ENCODE data around the gene F12.
A peak's percentile ranks its signal among the peaks of the same experiment; 100 is the strongest.
"Not testable (repeated sequence)": the region's sequence is repeated elsewhere in the genome, so short reads cannot be mapped to it uniquely, and the experiment has no call there.

Gene F12

DNA sequence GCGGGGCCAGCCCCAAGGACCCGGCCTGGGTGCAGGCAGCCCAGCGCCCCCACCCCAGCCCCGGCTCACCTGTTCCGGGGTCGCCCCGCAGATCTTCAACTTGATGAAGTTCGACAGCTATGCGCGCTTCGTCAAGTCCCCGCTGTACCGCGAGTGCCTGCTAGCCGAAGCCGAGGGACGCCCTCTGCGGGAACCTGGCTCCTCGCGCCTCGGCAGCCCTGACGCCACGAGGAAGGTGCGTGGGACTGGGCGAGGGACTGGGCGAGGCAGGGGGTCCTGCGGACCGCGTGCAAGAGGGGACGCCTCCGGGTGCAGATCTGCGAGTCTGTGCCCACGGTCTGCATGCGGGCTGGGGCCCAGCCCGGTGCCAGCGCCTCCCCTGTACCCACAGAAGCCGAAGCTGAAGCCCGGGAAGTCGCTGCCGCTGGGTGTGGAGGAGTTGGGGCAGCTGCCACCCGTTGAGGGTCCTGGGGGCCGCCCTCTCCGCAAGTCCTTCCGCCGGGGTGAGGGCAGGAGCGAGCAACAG, 42.0 kb downstream of the F12 start:
- DNase-seq, result no peak

DNA sequence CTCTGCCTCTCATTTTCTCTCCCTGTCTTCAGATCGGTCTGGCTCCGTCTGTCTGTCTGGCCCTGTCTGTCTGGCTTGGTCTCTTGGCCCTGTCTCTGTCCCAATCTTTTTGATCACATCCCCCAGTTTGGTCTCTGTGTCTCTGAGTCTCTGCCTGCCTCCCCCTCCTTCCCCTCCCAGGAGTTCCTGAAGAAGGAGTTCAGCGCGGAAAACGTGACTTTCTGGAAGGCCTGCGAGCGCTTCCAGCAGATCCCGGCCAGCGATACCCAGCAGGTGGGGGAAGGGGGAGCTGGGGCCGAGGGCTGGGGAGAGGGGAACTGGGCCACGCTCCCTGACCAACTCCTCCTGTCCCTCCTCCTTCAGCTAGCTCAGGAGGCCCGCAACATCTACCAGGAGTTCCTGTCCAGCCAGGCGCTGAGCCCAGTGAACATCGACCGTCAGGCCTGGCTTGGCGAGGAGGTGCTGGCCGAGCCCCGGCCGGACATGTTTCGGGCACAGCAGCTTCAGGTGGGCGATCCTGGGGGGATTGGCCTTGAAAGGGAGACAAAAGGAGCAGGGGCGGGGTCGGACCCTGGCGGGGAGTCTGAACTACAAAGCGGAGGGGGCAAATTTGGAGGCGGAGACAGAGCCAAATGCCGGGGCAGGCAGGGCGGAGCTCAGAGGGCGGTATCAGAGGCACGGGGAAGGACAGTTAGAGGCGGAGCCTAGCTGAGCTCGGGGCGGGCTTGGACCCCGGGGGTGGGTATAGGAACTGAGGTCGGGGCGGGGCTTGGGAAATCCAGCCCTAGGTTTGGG, 42.6 kb downstream of the F12 start:
- DNase-seq, result no peak

DNA sequence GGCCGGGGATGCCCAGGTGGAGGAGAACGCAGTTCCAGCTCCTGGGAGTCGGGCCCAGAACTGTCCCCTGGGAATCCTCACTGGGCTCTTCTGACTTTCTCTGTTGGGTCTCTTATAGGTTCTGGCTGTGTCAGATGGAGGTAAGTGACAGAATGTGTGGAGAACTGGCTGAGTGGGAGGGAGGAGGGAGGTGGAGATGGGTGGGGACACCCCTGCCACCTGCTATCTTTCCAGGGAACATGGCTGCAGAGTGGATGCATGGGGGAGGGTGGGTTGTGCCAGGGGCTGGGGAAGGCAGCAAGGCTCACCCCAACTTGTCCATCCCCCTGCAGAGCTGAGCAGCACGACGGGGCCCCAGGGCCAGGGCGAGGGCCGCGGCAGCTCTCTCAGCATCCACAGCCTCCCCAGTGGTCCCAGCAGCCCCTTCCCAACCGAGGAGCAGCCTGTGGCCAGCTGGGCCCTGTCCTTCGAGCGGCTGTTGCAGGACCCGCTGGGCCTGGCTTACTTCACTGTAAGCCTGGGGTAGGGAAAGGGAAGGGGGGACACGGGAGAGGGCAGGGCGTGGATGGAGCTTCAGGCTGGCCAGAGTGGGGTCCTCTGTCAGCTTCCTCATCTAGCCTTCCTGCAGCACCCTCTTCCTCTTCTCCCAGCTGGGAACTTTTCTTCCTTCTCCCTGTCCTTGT, 43.4 kb downstream of the F12 start:
- DNase-seq, result no peak

DNA sequence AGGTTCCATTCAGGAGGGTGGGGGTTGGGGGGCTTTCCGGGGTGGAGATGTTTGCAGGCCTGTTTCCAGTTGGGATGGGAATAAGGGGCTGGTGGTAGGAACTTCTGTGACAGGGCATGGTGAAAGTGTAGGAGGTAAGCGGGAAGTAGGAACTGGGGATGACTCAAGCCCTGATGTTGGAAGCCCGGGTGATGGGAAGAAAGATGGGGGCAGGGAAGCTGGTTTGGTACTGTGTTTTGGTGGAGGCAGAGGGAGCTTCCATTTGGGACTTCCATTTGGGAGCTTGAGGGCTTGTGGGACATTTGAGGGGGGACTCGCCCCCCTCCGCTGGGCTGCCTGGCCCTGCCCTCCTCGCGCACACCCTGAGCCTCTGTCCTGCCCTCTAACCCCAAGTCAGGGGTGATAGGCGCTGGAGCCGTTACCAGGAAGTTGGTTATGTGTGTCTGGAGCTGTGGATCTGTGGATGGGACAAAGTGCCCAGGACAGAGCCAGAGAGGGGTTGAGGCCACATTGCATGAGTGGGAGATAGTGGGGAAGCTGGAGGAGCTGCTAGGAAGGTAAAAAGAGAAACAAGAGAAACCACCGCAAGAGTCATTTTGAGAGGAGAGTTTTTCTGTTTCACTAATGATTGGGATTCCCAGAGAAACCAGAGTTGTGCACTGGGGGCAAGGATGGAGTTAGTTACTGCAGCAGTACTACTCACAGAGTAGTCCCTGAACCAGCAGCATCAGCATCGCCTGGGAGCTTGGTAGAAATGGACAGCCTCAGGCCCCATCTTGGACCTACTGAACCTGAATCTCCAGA, 45.0 kb downstream of the F12 start:
- no peak for DNase-seq

DNA sequence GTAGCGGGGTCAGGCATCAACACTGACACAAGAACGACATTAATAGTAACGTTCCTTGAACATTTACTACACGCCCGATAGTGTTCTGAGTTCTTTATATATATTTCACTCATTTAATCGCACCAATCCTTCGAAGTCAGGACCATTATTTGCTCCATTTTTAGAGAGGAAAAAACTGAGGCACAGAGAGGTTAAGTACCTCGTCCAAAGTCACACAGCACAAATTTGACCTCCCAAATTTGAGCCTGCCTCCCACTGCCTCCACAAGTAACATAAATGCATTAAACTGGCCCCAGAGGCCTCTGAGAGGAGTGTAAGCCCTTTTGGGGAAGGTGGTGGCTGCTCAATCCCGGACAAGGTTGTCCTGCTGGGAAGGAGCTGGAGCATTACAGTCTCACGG, 45.8 kb downstream of the F12 start:
- no peak for DNase-seq

DNA sequence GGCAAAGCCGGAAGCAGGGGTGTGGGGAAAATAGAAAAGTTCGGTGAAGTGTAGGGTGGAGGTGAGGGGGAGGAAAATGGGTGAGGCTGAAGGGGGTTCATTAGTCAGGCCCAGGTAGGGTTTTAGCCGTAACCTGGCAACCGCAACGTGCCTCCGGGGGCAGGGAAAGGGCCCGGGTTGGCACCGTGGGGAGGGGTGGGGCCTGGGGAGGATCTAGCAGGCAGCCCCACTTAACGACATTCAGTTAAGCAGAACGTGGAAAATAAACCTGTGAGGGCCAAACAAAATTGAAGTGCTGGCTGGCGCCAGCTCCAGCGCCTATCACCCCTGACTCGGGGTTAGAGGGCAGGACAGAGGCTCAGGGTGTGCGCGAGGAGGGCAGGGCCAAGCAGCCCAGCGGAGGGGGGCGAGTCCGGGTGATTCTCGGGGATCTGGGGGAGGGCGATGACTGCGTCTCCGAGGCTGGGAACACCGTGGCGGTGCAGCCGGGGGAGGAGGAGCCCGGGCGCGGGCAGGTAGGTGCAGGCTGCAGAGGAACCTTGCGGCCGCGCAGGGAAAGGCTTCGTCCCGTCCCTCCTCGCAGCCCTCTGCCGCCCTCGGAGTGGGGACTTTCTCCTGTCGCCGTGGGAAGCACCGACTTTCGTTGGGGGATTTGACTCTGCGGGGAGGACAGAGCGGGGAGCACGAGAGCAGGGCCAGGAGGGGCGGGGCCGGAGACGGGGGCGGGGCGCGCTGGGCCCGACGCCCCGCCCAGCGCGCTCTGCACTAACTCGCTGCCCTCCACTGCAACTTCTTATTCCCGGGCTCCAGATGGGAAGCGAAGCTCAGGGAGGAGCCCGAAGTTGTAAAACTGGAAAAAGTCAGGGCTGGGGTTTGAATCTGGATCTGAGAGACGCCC, 46.5 kb downstream of the F12 start:
- DNase-seq, result peak; percentile 46

DNA sequence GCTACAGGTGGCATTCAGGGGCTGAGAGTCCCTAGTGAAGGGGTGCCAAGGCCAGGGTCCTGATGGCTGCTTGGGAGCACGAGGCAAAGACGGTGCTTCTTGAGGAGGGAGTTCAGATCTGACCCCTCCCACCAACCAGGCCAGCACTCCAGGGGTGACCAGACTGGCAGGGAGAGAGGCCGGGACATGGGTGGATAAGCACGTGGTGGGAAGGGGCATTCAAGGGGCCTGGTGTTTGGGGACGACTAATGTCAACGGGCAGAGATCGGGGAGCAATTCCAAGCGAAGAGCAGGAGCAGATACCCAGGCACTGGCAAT, 47.1 kb downstream of the F12 start:
- no peak for DNase-seq

DNA sequence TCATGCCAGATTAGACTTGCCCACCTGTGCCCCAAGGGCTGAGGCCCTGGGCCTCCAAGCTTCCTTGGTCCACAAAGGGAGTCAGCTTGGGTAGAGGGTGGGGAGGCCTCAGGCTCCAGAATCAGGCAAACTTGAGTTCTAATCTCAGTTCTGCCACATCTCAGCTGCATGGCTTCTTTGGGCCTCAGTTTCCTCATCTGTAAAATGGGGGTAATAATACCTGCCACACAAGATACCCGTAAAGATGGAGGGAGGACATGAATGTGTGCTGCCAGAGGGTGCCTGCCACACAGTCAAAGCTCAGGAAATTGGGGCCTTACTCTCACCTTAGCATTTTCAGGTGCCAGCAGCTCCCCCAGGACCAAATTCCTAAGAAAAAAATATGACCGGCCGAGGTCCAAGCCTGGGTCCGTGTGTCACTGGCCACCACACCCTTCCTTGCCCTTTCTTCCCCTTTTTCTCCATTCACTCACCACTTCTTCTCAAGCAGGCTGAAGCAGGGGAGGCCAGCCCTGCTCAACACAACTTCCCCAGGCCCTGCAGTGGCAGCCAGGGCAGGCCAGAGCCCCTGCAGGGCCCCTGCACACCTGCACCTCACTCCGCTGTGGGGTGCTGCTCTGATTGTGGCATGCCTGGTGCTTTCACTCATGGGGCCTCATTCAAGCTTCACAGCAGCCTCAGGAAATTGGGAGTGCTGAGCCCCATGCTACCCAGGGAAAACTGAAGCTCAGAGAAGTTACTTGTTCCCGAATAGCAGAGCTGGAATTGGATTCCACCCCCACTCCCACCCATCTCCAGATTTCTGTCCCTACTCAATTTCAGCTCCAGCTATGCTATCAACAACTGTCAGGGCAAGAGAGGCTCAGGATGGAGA, 47.7 kb downstream of the F12 start:
- DNase-seq, result no peak

DNA sequence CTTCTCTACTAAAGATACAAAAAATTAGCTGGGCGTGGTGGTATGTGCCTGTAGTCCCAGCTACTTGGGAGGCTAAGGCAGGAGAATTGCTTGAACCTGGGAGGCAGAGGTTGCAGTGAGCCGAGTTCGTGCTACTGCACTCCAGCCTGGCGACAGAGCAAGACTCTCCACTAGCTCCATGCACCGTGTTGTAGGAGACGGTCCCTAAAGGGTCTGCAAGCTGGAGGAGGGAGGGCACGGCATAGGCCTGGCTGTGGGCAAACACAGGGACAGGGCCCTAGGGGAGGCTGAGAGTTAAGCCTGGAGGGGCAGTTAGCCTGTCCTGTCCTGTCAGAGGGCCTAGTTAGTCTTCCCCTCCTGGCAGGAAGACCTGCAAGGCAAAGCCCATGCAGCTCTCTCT, 48.6 kb downstream of the F12 start:
- DNase-seq, result not testable (repeated sequence)

DNA sequence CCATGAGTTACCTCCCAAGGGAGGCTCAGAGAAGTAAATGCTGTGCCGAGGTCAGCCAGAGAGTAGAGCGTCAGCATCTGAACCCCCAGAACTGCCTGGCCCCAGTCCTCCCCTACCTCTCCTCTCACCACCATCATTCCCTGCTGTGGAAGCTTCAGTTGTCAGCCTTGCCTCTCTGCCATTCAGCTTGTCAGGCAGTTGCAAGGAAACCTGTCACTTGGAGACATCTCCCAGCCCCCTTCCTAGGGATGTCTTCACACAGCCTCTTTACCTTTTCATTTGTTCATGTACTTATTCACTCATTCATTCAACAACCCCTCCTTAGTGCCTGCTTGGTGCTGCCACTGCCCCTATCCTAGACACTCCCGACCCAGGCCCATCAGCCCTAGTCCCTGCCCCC, 49.5 kb downstream of the F12 start:
- DNase-seq, result no peak

DNA sequence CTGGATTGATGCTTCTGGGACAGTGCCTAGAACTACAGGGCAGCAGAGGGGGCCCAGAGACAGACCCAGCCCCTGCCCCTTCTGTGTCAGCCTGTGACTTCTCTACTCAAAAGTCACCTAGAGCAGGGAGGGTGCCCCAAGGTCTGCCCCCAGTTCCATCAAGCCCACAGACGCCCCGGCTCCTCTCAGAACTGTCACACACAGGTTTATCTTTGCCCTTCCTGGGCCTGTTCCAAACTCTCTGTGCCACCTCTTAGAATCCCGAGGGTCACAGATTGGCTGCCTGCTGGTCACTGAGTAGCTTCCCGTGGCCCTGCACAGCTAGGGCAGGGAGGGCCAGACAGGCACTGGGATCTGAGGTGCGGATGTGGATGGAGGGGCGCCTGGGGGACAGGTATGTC, 49.9 kb downstream of the F12 start:
- no peak for DNase-seq

DNA sequence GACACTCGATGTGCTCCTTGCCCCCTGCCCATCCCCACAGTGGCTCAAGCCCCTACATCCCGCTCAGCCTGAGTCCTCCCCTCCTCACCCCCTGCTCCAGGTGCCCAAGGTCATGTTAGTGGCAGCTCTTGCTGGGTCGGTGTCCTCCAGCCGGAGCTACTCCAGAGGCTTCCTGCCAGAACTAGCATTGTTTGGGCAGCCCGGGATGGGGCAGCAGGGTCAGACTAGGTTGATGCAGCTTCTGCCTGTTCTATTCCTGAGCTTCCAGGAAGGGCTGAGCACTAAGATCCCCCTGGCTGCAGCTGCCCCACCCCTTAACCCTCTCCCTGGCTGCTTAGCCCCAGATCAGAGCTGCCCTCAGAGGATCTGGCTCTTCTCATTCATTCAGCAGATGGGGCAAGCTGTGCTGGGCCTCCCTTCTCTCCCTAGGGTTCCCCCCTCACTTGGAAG, 51.0 kb downstream of the F12 start:
- no peak for DNase-seq

DNA sequence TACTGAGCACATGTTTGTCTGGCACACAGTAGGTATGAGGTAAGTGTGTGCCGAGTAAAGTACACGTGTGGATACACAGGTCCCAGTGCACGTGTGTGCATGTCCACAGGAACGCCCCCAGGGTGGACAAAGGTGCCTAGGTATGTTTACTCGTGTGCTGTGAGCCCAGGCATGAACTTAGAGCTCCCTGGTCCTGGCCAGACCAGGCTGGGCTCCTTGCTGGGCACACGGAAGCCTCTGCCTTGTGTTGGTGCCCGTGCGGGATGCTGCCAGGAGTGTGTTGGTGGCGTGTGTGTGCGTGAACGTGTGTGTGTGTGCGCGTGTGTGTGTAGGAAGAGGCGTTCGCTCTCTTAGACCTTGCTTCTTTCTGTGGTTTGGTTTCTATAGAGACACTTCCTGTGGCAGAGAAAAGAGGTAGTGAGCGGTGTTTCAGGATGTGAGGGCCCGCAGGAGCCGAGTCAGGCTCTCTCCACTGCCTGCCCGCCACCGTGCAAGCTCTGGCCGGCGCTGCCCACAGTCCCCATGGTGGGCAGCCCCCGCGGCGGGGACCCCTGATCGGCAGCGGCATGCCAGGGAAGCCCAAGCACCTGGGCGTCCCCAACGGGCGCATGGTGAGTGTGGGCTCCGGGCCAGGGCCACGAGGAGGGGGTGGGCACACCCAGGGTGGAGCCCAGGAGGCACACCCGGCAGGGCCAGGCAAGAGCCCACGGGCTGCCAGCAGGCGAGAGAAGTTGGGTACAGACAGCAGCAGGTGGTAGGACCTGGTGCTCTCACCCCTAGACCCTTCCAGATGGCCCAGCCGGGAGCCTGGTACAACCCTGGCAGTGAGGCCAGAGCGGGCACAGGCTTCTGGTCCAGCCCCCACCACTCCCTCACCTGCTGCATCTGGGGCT, 51.7 kb downstream of the F12 start, which contains the start of gene RGS14:
TSS of gene RGS14 (plus strand) at position 466 of the 893 bp plus-strand sequence. CDS start at position 567, 101 bp downstream.
- DNase-seq, result peak; percentile 34

DNA sequence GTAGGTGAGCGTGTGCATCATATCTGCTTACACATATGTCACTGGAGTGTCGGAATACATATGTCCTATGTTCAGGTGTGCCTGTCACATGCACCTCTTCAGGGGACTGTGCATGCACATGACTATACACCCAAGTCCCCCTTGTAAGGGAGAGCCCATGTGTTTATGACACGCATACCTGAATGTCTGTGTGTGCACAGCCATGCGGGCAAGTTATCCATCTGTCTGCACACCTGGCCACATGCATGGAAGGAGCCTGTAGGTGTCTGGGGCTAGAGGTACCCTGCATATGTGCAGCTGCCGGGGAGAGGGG, 52.3 kb downstream of the F12 start:
- DNase-seq, result no peak

DNA sequence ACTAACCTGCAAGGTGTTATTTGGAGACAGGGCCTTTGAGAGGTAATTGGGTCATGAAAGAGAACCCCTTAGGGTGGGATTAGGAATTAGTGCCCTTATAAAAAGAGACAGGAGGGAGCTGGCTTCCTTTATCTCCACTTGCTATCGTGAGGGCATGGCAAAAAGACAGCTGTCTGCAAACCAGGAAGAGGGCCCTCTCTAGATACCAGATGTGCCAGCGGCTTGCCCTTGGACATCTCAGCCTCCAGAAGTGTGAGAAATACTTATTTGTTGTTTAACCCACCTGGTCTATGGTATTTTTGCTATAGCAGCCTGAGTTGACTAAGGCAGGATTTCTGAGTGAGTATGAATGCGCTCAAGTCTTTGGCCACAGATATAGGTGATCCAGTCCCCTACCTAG, 52.6 kb downstream of the F12 start:
- DNase-seq, result no peak

DNA sequence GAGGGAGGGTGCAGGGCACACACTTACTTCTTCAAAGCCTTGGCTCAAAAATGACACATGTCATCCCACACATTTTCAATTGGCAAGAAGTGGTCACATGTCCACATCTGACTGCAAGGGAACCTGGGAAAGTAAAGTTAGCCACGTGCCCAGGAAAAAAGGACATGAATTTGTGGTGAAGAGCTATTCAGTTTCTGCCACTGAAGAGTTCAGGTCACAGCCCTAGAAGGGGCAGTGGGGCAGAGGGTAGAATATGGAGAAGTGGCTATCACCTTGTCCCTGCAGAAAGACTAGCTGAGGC, 53.5 kb downstream of the F12 start:
- no peak for DNase-seq

DNA sequence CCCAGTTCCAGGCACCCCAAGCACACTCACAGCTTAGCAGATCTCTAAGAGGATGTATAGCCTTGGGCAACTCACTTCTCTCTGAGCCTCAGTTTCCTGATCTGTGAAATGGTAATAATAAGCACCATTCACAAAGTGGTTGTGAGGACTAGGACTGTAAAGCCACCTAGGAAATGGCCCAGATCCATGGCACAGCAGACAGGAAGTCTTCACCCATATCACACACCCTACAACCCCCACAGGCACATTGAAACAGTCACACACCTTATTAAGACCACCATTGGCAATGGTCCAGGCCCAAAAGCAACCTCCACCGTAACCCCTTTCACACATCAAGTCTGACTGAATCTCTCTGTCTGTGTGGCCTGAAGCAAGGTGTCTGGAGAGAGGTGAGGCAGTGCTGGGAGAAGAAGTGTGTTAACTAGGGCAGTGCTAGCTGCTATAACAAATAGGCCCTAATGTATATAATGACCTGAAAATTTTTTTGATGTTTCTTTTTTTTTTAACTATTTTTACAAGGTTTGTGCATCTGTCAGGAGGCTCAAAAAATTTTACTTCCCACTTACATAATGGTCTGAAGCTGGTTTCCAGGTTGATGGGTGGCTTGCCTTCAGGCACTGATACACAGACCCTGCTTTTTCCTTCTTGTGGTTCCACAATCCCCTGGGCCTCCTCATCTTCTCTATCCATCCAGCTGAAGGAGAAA, 54.0 kb downstream of the F12 start:
- DNase-seq, result no peak

DNA sequence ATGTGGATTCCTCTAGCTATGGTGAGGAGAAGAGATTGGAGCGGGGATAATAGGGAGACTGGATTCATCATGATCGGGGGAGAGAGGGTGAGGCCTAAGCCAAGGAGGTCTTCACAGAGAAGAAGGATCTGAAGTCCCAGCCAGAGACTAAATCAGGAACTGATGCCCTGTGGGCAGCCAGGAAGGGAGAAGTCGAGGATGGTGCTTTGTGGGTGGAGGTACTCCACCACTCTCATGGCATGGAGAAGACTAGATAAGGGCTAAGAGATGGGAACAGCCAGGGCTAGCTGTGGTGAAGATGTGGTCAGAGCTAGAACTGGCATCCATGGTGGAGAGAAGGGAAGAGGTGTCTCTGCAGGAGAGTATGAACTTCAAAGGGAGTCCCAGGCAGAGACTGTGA, 54.7 kb downstream of the F12 start:
- no peak for DNase-seq

DNA sequence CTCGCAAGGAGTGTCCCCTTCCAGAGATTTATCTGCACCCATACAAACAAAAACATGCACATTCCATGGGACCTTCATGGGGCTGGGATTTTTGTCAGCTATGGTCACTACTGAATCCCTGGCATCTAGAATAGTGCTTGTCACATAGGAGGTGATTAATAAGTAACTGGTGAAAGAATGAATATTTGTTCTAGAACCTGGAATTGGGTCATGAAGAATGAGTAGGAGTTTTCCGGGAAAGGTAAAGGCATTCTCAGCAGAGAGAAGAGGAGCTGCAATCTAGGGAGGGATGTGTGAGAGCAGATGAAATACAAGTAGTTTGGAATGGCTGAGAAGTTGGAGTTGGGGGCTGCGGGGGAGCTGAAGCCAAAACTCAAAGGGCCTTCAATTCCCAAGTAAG, 55.1 kb downstream of the F12 start:
- DNase-seq, result no peak

DNA sequence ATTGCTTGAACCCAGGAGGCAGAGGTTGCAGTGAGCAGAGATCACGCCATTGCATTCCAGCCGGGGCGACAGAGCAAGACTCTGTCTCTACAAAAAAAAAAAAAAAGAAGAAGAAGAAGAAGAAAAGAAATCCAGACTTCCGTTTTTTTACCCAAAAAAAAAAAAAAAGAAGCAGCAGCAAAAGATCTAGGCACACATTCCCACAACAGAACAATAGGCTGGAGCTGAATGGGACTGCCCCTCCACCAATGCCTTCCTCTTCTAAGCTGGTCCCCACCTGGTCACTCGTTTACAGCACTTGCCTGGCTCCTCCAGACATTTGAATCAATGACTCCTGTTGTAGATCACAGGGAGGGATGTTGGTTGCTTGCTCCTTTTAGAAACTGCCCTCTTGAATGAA, 56.3 kb downstream of the F12 start:
- no peak for DNase-seq

Measured in NCI-H774 (cell line).